ENCODE data around the gene SCN3B. TPM values are rescaled to one million over a fixed set of nuclear protein-coding genes. Genes with fewer than 3 reads are reported as not detected.

The SCN3B gene
- total RNA-seq = 0.12 and 0.16 TPM in 2 replicates

GRCh38 chr11:123654566-123655081, at the start of gene SCN3B:
Gene SCN3B (minus strand): TSS chr11:123654624. CDS start chr11:123653801, 823 bp downstream.

Other genes starting within 250 kb of the SCN3B start
- gene GRAMD1B, start 224.4 kb downstream of the SCN3B start, total RNA-seq = 19.1 and 23.9 TPM in 2 replicates
- gene ZNF202, start 87.0 kb upstream of the SCN3B start, total RNA-seq = 10.9 and 11.8 TPM in 2 replicates
- gene OR6X1, start 99.9 kb upstream of the SCN3B start, total RNA-seq = not detected in 2 replicates
- gene OR6M1, start 151.7 kb upstream of the SCN3B start, total RNA-seq = not detected in 2 replicates
- gene TMEM225, start 231.0 kb upstream of the SCN3B start, total RNA-seq = not detected in 2 replicates
- gene OR8D4, start 247.5 kb upstream of the SCN3B start, total RNA-seq = not detected in 2 replicates

All from hair follicle dermal papilla cell (primary cell).